ENCODE results near the gene PTPN23.

DNA sequence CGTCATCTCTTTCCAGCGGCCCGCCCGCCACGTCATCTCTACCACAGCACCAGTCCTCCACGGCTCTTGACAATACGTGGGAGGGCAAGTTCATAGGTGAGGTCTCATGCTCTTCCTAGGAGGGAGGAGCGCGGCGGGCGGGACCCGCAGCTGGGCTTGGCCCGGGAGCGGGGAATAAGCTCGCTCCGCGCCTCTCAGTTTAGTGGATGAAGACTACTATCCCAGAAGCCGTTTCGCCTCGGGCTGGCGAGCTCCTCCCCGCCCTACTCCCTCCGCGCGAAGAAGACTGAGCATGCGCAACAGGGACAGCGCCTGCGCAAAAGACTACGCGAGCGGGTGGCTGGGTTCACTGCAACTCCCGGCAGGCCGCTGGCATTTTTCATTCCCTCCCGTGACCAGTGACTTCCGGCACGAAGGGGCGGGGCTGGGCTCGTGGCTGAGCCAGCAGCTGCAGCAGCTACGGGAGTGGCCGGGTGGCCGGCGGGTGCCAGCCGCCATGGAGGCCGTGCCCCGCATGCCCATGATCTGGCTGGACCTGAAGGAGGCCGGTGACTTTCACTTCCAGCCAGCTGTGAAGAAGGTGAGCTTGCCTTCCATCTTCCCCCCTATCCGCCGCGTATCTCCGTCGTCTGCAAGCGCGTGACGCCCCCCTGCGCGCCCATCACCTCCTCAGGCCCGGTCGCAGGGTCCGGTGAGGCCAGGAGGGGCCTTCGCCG, at the start of gene PTPN23:
- TF ChIP-seq EZH2 (IDR thresholded peaks at IDR 0.05; ENCODE audit: low read depth, unreplicated experiment) (no peak), POLR2AphosphoS5 (IDR thresholded peaks at IDR 0.05; ENCODE audit: low read depth) (peak; percentile 90), EZH2phosphoT487 (IDR thresholded peaks at IDR 0.05; ENCODE audit: unreplicated experiment) (no peak), JUNB (IDR thresholded peaks at IDR 0.05; ENCODE audit: unreplicated experiment) (no peak), ETS1 (IDR thresholded peaks at IDR 0.05) (peak; percentile 92), STAT1 (IDR thresholded peaks at IDR 0.05; ENCODE audit: unreplicated experiment) (no peak), NANOG (IDR thresholded peaks at IDR 0.05; ENCODE audit: borderline replicate concordance) (no peak), CREB1 (CRISPR knock-in tag; IDR thresholded peaks at IDR 0.05; ENCODE audit: low read depth) (peak; percentile 90)
- TF ChIP-seq, protein P1, sequence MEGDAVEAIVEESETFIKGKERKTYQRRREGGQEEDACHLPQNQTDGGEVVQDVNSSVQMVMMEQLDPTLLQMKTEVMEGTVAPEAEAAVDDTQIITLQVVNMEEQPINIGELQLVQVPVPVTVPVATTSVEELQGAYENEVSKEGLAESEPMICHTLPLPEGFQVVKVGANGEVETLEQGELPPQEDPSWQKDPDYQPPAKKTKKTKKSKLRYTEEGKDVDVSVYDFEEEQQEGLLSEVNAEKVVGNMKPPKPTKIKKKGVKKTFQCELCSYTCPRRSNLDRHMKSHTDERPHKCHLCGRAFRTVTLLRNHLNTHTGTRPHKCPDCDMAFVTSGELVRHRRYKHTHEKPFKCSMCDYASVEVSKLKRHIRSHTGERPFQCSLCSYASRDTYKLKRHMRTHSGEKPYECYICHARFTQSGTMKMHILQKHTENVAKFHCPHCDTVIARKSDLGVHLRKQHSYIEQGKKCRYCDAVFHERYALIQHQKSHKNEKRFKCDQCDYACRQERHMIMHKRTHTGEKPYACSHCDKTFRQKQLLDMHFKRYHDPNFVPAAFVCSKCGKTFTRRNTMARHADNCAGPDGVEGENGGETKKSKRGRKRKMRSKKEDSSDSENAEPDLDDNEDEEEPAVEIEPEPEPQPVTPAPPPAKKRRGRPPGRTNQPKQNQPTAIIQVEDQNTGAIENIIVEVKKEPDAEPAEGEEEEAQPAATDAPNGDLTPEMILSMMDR (conservative IDR thresholded peaks at IDR 0.05; ENCODE audit: low read depth in 2 of 2) = no peak
- TF ChIP-seq, protein P2, sequence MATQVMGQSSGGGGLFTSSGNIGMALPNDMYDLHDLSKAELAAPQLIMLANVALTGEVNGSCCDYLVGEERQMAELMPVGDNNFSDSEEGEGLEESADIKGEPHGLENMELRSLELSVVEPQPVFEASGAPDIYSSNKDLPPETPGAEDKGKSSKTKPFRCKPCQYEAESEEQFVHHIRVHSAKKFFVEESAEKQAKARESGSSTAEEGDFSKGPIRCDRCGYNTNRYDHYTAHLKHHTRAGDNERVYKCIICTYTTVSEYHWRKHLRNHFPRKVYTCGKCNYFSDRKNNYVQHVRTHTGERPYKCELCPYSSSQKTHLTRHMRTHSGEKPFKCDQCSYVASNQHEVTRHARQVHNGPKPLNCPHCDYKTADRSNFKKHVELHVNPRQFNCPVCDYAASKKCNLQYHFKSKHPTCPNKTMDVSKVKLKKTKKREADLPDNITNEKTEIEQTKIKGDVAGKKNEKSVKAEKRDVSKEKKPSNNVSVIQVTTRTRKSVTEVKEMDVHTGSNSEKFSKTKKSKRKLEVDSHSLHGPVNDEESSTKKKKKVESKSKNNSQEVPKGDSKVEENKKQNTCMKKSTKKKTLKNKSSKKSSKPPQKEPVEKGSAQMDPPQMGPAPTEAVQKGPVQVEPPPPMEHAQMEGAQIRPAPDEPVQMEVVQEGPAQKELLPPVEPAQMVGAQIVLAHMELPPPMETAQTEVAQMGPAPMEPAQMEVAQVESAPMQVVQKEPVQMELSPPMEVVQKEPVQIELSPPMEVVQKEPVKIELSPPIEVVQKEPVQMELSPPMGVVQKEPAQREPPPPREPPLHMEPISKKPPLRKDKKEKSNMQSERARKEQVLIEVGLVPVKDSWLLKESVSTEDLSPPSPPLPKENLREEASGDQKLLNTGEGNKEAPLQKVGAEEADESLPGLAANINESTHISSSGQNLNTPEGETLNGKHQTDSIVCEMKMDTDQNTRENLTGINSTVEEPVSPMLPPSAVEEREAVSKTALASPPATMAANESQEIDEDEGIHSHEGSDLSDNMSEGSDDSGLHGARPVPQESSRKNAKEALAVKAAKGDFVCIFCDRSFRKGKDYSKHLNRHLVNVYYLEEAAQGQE (IDR thresholded peaks at IDR 0.05; ENCODE audit: unreplicated experiment) = no peak

All from GM23338 (cell line).